Stimulated activated CD4-positive, alpha-beta T cell treated with anti-CD3 and anti-CD28 coated beads, Interleukin-12 subunit alpha, Interleukin-12 subunit beta, amount 100 ng/mL, for 48 hours (primary cell): ENCODE results near the gene EFCAB11.
A peak's percentile ranks its signal among the peaks of the same experiment; 100 is the strongest.

Experiments
- DNase-seq, 3 donors: peaks; one replicate each; pipeline ENCODE4 v3.0.0-alpha.2; 2020; ENCODE audit warnings: low read depth in 2 of 3, low spot score in 1 of 3

EFCAB11 gene

GRCh38 chr14:89773644-89774316 is 180.8 kb downstream of the EFCAB11 start:
- DNase-seq = peak; percentile 37 to 43 (median 41)

- no peak for DNase-seq
Observed at GRCh38 chr14:89773151-89773550, 181.4 kb downstream of the EFCAB11 start.

GRCh38 chr14:89771251-89771650 is 183.3 kb downstream of the EFCAB11 start:
- DNase-seq = no peak

- peak; percentile 31 to 61 (median 38) for DNase-seq
Observed at GRCh38 chr14:89767861-89768268, 186.7 kb downstream of the EFCAB11 start.

GRCh38 chr14:89767131-89767530 is 187.4 kb downstream of the EFCAB11 start:
- DNase-seq = no peak

GRCh38 chr14:89765346-89765745 is 189.2 kb downstream of the EFCAB11 start:
- DNase-seq = no peak

- no peak for DNase-seq
Observed at GRCh38 chr14:89760086-89760485, 194.4 kb downstream of the EFCAB11 start.

- DNase-seq = no peak
Observed at GRCh38 chr14:89757313-89757939, 197.1 kb downstream of the EFCAB11 start.

- no peak for DNase-seq
Observed at GRCh38 chr14:89755816-89756215, 198.7 kb downstream of the EFCAB11 start.

- no peak for DNase-seq
Observed at GRCh38 chr14:89753828-89754412, 200.6 kb downstream of the EFCAB11 start.

- peak in 2 of 3 donors; percentile 30 to 39 for DNase-seq
Observed at GRCh38 chr14:89750908-89751392, 203.6 kb downstream of the EFCAB11 start.

GRCh38 chr14:89750281-89750755 is 204.2 kb downstream of the EFCAB11 start:
- no peak for DNase-seq

GRCh38 chr14:89748004-89748403 is 206.5 kb downstream of the EFCAB11 start:
- DNase-seq = no peak

- DNase-seq = no peak
Observed at GRCh38 chr14:89747126-89747525, 207.4 kb downstream of the EFCAB11 start.

GRCh38 chr14:89746654-89747053 is 207.9 kb downstream of the EFCAB11 start:
- no peak for DNase-seq

GRCh38 chr14:89746135-89746534 is 208.4 kb downstream of the EFCAB11 start:
- no peak for DNase-seq
